ES-I3 (cell line): Measurements from ENCODE around the gene TMPRSS12.
A peak's percentile ranks its signal among the peaks of the same experiment; 100 is the strongest.
"Not testable (repeated sequence)": the region's sequence is repeated elsewhere in the genome, so short reads cannot be mapped to it uniquely, and the experiment has no call there.

Source experiments
- H3K36me3 ChIP-seq: 2 replicates; pipeline ENCODE4 v1.6.1; 2013; ENCODE audit warnings: mild to moderate bottlenecking, low read length, control low read depth, moderate library complexity; ENCODE audit not compliant: insufficient read depth
- H3K4me1 ChIP-seq: 2 replicates; pipeline ENCODE4 v1.6.1; 2013; ENCODE audit warnings: mild to moderate bottlenecking, control low read depth, low read length; ENCODE audit not compliant: insufficient read depth
- H3K9ac ChIP-seq: 2 replicates; pipeline ENCODE4 v1.6.1; 2013; ENCODE audit warnings: low read depth, mild to moderate bottlenecking, low read length, moderate library complexity
- H3K9me3 ChIP-seq: 2 replicates; pipeline ENCODE4 v1.6.1; 2013; ENCODE audit warnings: mild to moderate bottlenecking, low read length, moderate library complexity; ENCODE audit not compliant: control insufficient read depth, insufficient read depth

TMPRSS12 gene

DNA sequence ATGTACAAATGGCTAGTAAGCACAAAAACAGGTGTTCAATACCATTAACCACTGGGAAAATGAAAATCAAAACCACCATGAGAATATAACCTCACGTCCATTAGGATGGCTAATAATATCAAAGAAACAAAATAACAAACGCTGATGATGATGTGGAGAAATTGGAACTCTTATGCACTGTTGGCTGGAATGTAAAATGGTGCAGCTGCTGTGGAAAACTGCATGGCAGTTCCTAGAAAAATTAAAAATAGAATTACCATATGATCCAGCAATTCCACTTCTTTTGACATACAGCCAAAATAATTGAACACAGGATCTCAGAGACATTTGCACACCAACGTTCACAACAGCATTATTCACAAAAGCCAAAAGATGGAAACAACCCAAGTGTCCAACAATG is 51.5 kb downstream of the TMPRSS12 start:
- H3K9ac ChIP-seq: no peak overlapping the region
- 0 out of 2 replicates have a peak, but pooled peaks cover 3% of the 10 kb centered on the region for H3K9me3 ChIP-seq
- H3K36me3 ChIP-seq: no peaks in the 10 kb centered on the region
- H3K4me1 ChIP-seq: no peaks in the 10 kb centered on the region

DNA sequence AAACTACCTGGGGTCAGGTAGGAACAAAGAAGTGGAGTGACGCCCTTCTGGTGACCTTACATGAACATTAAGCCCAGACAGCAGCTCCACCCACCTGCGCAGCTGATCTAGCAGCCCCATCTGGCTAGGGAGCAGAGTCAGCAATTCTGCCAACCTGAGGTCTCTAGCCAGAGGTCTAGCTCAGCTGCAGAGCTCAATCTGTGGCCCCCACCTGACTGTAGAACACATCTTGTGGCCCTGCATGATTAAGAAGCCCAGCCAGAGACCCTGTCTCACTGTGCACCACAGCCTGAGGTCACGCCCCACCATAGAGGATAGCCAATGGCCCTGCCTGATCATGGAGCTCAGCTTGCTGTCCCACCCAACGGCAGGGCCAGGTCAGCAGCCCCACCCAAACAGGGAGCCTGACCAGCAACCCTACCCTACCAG is 59.0 kb downstream of the TMPRSS12 start:
- H3K9ac ChIP-seq: no peak overlapping the region
- no peaks in the 10 kb centered on the region for H3K36me3 ChIP-seq
- no peaks in the 10 kb centered on the region for H3K4me1 ChIP-seq
- 0 out of 2 replicates have a peak, but pooled peaks cover 3% of the 10 kb centered on the region for H3K9me3 ChIP-seq

GRCh38 chr12:50908479-50908878 is 65.8 kb downstream of the TMPRSS12 start:
- H3K4me1 ChIP-seq, H3K9ac ChIP-seq, H3K9me3 ChIP-seq, H3K36me3 ChIP-seq: not testable (repeated sequence)

DNA sequence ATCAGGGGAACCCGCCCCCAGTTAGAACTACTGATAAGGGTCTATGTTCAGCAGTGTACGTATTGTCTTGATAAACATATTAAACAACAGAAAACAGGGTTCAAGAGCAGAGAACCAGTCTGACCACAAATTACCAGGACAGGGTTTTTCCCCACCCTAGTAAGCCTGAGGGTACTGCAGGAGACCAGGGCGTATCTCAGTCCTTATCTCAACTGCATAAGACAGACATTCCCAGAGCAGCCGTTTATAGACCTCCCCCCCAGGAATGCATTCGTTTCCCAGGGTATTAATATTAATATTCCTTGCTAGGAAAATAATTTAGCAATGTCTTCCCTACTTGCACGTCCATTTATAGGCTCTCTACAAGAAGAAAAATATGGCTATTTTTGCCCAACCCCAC is 69.6 kb downstream of the TMPRSS12 start:
- H3K9ac ChIP-seq, H3K4me1 ChIP-seq, H3K36me3 ChIP-seq: not testable (repeated sequence)
- H3K9me3 ChIP-seq: peaks cover 23% of the 10 kb centered on the region

- Histone ChIP-seq H3K36me3 (no peaks in the 10 kb centered on the region), H3K9me3 (peaks cover 23% of the 10 kb centered on the region), H3K4me1 (no peaks in the 10 kb centered on the region), H3K9ac (no peak overlapping the region)
Observed at GRCh38 chr12:50913224-50913623, 70.5 kb downstream of the TMPRSS12 start.

GRCh38 chr12:50914872-50915484 is 72.3 kb downstream of the TMPRSS12 start:
- Histone ChIP-seq H3K36me3 (no peaks in the 10 kb centered on the region), H3K9ac (no peak overlapping the region), H3K4me1 (no peaks in the 10 kb centered on the region), H3K9me3 (peaks cover 23% of the 10 kb centered on the region)

- Histone ChIP-seq H3K9ac (no peak overlapping the region), H3K36me3 (no peaks in the 10 kb centered on the region), H3K9me3 (peaks cover 21% of the 10 kb centered on the region), H3K4me1 (no peaks in the 10 kb centered on the region)
Observed at GRCh38 chr12:50916292-50916691, 73.6 kb downstream of the TMPRSS12 start.

DNA sequence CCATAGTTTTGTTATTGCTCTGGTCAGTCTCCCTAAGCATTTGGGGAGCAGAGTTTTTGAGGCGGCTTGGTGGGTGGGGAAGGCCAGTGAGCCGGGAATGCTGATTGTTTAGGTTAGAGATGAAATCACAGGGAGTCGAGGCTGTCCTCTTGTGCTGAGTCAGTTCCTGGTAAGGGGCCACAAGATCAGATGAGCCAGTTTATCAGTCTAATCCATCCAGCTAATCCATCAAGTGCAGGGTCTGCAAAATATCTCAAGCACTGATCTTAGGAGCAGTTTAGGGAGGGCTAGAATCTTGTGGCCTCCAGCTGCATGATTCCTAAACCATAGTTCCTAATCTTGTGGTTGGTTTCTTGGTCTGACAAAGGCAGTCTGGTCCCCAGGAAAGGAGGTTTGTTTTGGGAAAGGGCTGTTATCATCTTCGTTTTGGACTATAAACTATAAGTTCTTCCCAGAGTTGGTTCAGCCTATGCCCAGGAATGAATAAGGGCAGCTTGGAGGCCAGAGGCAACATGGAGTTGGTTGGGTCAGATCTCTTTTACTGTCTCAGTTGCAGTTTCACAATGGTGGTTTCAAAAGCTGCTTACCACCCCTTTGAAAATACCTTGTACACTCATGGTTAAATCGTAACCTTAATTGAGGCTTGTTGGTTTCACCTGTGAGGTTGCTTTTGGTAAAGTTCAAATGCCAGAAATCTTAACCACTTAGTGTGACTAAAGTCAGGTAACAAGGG is 76.0 kb downstream of the TMPRSS12 start:
- H3K4me1 ChIP-seq: peaks cover 13% of the 10 kb centered on the region
- H3K9me3 ChIP-seq: 0 out of 2 replicates have a peak, but pooled peaks cover 11% of the 10 kb centered on the region
- no peaks in the 10 kb centered on the region for H3K36me3 ChIP-seq

DNA sequence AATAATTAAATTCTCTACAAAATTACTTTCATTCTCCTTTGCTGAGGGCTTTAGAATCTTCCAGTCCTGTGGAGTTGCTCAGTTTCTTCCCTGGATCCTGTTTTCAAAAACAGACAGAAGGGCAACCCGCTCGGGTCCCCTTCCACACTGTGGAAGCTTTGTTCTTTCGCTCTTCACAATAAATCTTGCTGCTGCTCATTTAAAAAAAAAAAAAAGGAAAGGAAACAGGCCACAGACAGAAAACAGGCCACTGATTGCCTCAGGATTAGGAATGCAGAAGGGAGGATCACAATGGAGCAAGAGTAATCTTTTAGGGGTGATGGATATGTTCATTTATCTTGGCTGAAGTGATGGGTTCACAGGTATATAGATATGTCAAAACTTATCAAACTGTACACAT is 80.1 kb downstream of the TMPRSS12 start:
- Histone ChIP-seq H3K4me1 (peaks cover 14% of the 10 kb centered on the region), H3K36me3 (no peaks in the 10 kb centered on the region), H3K9ac (no peak overlapping the region), H3K9me3 (no peaks in the 10 kb centered on the region)

More for the DNA sequence above, 76.0 kb downstream of the TMPRSS12 start:
- no peak overlapping the region for H3K9ac ChIP-seq

GRCh38 chr12:50923361-50924130 is 80.8 kb downstream of the TMPRSS12 start:
- Histone ChIP-seq H3K4me1 (peaks cover 17% of the 10 kb centered on the region), H3K36me3 (no peaks in the 10 kb centered on the region), H3K9ac (peak overlapping the region; percentile 34), H3K9me3 (no peaks in the 10 kb centered on the region)

DNA sequence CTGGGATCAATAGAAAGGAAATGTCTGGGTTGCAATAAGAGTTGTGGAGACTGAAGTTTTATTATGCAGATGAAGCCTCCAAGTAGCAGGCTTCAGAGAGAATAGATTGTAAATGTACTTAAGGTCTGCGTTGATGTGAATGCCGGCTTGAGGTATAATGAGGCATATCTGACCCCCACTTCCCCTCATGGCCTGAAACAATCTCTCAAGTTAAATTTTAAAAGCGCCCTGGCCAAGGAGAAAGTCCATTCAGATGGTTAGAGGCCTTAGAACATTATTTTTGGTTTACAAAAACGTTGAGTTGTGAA is 81.4 kb downstream of the TMPRSS12 start:
- Histone ChIP-seq H3K9ac (peak overlapping the region; percentile 27; the same call in 1 of the 2 replicates), H3K4me1 (peaks cover 17% of the 10 kb centered on the region), H3K9me3 (no peaks in the 10 kb centered on the region), H3K36me3 (no peaks in the 10 kb centered on the region)

- peaks cover 19% of the 10 kb centered on the region for H3K4me1 ChIP-seq
- peak overlapping the region; percentile 27 for H3K9ac ChIP-seq
- H3K36me3 ChIP-seq: no peaks in the 10 kb centered on the region
- H3K9me3 ChIP-seq: no peaks in the 10 kb centered on the region
Observed at GRCh38 chr12:50924439-50925341, 82.0 kb downstream of the TMPRSS12 start.

GRCh38 chr12:50925342-50925651 is 82.6 kb downstream of the TMPRSS12 start:
- peak overlapping the region; percentile 27 for H3K9ac ChIP-seq
- H3K4me1 ChIP-seq: peaks cover 19% of the 10 kb centered on the region
- no peaks in the 10 kb centered on the region for H3K36me3 ChIP-seq
- no peaks in the 10 kb centered on the region for H3K9me3 ChIP-seq

DNA sequence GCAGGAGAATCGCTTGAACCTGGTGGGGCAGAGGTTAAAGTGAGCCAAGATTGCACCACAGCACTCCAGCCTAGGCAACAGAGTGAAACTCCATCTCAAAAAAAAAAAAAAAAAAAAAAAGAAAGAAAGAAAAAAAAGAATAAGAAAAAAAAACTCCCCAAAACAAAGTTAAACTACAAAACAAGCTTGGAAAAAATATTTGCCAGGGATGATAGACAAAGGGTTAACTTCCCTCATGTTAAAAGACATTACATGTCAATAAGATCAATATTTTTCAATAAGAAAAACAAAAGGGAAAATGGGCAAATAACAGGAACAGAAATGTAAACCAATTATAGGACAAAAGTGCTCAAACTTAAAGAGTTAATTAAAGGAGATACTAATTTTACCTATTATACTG is 83.2 kb downstream of the TMPRSS12 start:
- no peak overlapping the region for H3K9ac ChIP-seq
- H3K36me3 ChIP-seq: no peaks in the 10 kb centered on the region
- H3K4me1 ChIP-seq: peaks cover 19% of the 10 kb centered on the region
- no peaks in the 10 kb centered on the region for H3K9me3 ChIP-seq
